Prostate gland (tissue), 2 donors: ENCODE results near the gene CMPK1.

Experiments used
- CTCF ChIP-seq, 4 experiments: fragments of 200-600 bp in 2 of 4; fragments of 450-650 bp in 2 of 4; sonication (generic) in 2 of 4; IDR thresholded peaks; 1 replicate in 3 of 4; 2 replicates in 1 of 4; pipeline ENCODE4 v1.5.1; 2016 to 2019; ENCODE audit warnings: antibody characterized with exemption in 4 of 4, mild to moderate bottlenecking in 2 of 4, moderate library complexity in 2 of 4
- POLR2A ChIP-seq: fragments of 450-650 bp; IDR thresholded peaks from one replicate; pipeline ENCODE4 v1.6.1; 2016; ENCODE audit warnings: antibody characterized with exemption, mild to moderate bottlenecking

GRCh38 chr1:47396671-47397196, 63.1 kb downstream of the CMPK1 start:
- TF ChIP-seq CTCF (IDR thresholded peaks at IDR 0.05) (no peak), POLR2A (no peak)
